ENCODE measurements around the gene MC1R.
A peak's percentile ranks its signal among the peaks of the same experiment; 100 is the strongest.

The MC1R gene

GRCh38 chr16:89895482-89896250, 23.0 kb upstream of the MC1R start:
- no peak for DNase-seq (ENCODE audit: low spot score)

GRCh38 chr16:89897204-89897603, 21.5 kb upstream of the MC1R start:
- no peak for DNase-seq (ENCODE audit: low spot score)

GRCh38 chr16:89898201-89898967, 20.3 kb upstream of the MC1R start:
- no peak for DNase-seq (ENCODE audit: low spot score)

GRCh38 chr16:89899879-89900481, 18.7 kb upstream of the MC1R start:
- DNase-seq (ENCODE audit: low spot score): no peak

GRCh38 chr16:89900885-89901284, 17.8 kb upstream of the MC1R start:
- DNase-seq (ENCODE audit: low spot score): no peak

GRCh38 chr16:89902980-89903379, 15.7 kb upstream of the MC1R start:
- DNase-seq (ENCODE audit: low spot score): no peak

GRCh38 chr16:89903908-89904515, 14.7 kb upstream of the MC1R start:
- no peak for DNase-seq (ENCODE audit: low spot score)

GRCh38 chr16:89904606-89905510, 13.8 kb upstream of the MC1R start:
- DNase-seq (ENCODE audit: low spot score): no peak

GRCh38 chr16:89905511-89906139, 13.0 kb upstream of the MC1R start:
- DNase-seq (ENCODE audit: low spot score): no peak

GRCh38 chr16:89906140-89907025, 12.3 kb upstream of the MC1R start:
- DNase-seq (ENCODE audit: low spot score): no peak

- DNase-seq (ENCODE audit: low spot score): no peak
These were observed 11.4 kb upstream of the MC1R start for GRCh38 chr16:89907055-89907814.

GRCh38 chr16:89908236-89908635, 10.4 kb upstream of the MC1R start:
- DNase-seq (ENCODE audit: low spot score): no peak

- DNase-seq (ENCODE audit: low spot score): peak; percentile 64
These were observed 8.6 kb upstream of the MC1R start for GRCh38 chr16:89909777-89910716.

GRCh38 chr16:89910717-89911354, 7.8 kb upstream of the MC1R start:
- DNase-seq (ENCODE audit: low spot score): no peak

- DNase-seq (ENCODE audit: low spot score): no peak
These were observed 7.3 kb upstream of the MC1R start for GRCh38 chr16:89911375-89911774.

- DNase-seq (ENCODE audit: low spot score): no peak
These were observed 6.5 kb upstream of the MC1R start for GRCh38 chr16:89912143-89912542.

- no peak for DNase-seq (ENCODE audit: low spot score)
These were observed 6.0 kb upstream of the MC1R start for GRCh38 chr16:89912627-89913026.
